Adipocyte (in vitro differentiated cells): ENCODE measurements around the gene ASIC4.

ENCODE experiments used
- DNase-seq: peaks from one replicate; pipeline ENCODE4 v3.0.0-alpha.2; 2015; ENCODE audit warnings: low read depth
- H3K27me3 ChIP-seq: replicated peaks from 2 replicates; pipeline ENCODE4 v1.7.0; 2013; ENCODE audit warnings: mild to moderate bottlenecking, low read length, moderate library complexity; ENCODE audit not compliant: control insufficient read depth, insufficient read depth
- H3K36me3 ChIP-seq: 2 replicates; pipeline ENCODE4 v1.7.0; 2013; ENCODE audit warnings: low read length, mild to moderate bottlenecking, moderate library complexity; ENCODE audit not compliant: control insufficient read depth, insufficient read depth, severe bottlenecking
- H3K4me1 ChIP-seq: 2 replicates; pipeline ENCODE4 v1.7.0; 2013; ENCODE audit warnings: mild to moderate bottlenecking, low read length, moderate library complexity; ENCODE audit not compliant: control insufficient read depth, insufficient read depth
- H3K4me3 ChIP-seq: 2 replicates; pipeline ENCODE4 v1.7.0; 2013; ENCODE audit warnings: mild to moderate bottlenecking, low read length, moderate library complexity
- H3K9ac ChIP-seq: 2 replicates; pipeline ENCODE4 v1.7.0; 2013; ENCODE audit warnings: mild to moderate bottlenecking, low read length, moderate library complexity
- H3K9me3 ChIP-seq: 2 replicates; pipeline ENCODE4 v1.7.0; 2013; ENCODE audit warnings: mild to moderate bottlenecking, low read length, moderate library complexity; ENCODE audit not compliant: control insufficient read depth

The ASIC4 gene

GRCh38 chr2:219541611-219542180, 27.4 kb downstream of the ASIC4 start:
- peak; percentile 81 for DNase-seq
- Histone ChIP-seq H3K4me3 (peak overlapping the region; percentile 89), H3K9ac (no peak overlapping the region), H3K4me1 (peaks cover 30% of the 10 kb centered on the region), H3K9me3 (no peaks in the 10 kb centered on the region), H3K36me3 (peaks cover 25% of the 10 kb centered on the region), H3K27me3 (no peaks in the 10 kb centered on the region)

DNA sequence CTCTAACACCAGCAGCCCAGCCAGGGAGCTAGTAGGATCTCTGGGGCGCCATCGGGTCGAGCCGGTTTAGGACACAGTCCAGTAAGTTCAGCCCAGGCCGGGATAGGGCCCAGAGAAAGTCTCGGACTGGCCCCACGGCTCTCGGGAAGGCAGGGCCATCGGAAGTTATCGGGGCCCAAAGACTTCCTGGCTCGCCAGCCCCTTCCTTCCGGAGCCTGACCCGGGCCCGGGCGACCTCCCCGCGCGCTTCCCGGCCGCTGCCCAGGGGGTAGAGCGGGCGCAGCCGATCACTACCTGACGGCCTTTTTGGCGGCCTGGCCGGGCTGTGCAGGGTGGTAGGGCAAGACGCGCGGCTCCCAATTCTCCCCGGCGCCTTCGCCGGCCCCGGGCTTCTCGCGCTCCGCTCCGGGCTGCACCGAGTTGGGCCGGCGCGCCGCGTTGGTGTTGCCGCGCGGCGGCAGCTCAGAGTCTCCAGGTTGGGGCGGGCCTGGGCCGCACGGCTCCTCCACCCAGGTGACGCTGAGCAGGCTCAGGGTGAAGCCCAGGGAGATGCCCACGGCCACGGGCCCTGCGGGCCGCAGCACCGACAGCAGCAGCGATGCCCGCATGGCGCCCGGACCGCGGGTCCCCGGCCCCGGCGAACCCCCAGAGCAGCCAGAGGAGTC, 28.8 kb downstream of the ASIC4 start:
- H3K27me3 ChIP-seq: no peaks in the 10 kb centered on the region
- no peaks in the 10 kb centered on the region for H3K9me3 ChIP-seq
- DNase-seq: peak; percentile 71
- H3K4me3 ChIP-seq: peak overlapping the region; percentile 89
- H3K36me3 ChIP-seq: peaks cover 25% of the 10 kb centered on the region
- peak overlapping the region; percentile 90 for H3K9ac ChIP-seq
- H3K4me1 ChIP-seq: peaks cover 28% of the 10 kb centered on the region

- Histone ChIP-seq H3K4me1 (peaks cover 20% of the 10 kb centered on the region), H3K9ac (peak within 1 kb of the TSS; percentile 90), H3K27me3 (no peaks in the 10 kb centered on the region), H3K36me3 (peaks cover 25% of the 10 kb centered on the region), H3K9me3 (no peaks in the 10 kb centered on the region), H3K4me3 (peak within 1 kb of the TSS; percentile 89)
- DNase-seq: peak; percentile 99
Observed at GRCh38 chr2:219543596-219544358, 29.5 kb downstream of the ASIC4 start, which contains the start of the genes CHPF and TMEM198. TSS of gene CHPF (minus strand) at chr2:219543809. CDS start at chr2:219543538, 271 bp downstream. TSS of gene TMEM198 (plus strand) at chr2:219544028. CDS start at chr2:219544728, 700 bp downstream.

- Histone ChIP-seq H3K4me3 (peak overlapping the region; percentile 89), H3K4me1 (peaks cover 17% of the 10 kb centered on the region), H3K27me3 (no peaks in the 10 kb centered on the region), H3K36me3 (peaks cover 18% of the 10 kb centered on the region), H3K9ac (peak overlapping the region; percentile 90), H3K9me3 (no peaks in the 10 kb centered on the region)
- no peak for DNase-seq
Observed at GRCh38 chr2:219544567-219544966, 30.3 kb downstream of the ASIC4 start.

GRCh38 chr2:219545295-219545942, 31.1 kb downstream of the ASIC4 start:
- peaks cover 17% of the 10 kb centered on the region for H3K4me1 ChIP-seq
- H3K4me3 ChIP-seq: no peak overlapping the region
- H3K9ac ChIP-seq: no peak overlapping the region
- peaks cover 10% of the 10 kb centered on the region for H3K36me3 ChIP-seq
- no peak for DNase-seq
- no peaks in the 10 kb centered on the region for H3K27me3 ChIP-seq
- H3K9me3 ChIP-seq: no peaks in the 10 kb centered on the region

GRCh38 chr2:219545943-219546352, 31.7 kb downstream of the ASIC4 start:
- no peak overlapping the region for H3K9ac ChIP-seq
- H3K27me3 ChIP-seq: no peaks in the 10 kb centered on the region
- H3K36me3 ChIP-seq: peaks cover 5% of the 10 kb centered on the region
- no peaks in the 10 kb centered on the region for H3K9me3 ChIP-seq
- DNase-seq: no peak
- peaks cover 17% of the 10 kb centered on the region for H3K4me1 ChIP-seq
- no peak overlapping the region for H3K4me3 ChIP-seq

GRCh38 chr2:219547621-219548020, 33.3 kb downstream of the ASIC4 start:
- DNase-seq: no peak
- H3K4me3 ChIP-seq: no peak overlapping the region

DNA sequence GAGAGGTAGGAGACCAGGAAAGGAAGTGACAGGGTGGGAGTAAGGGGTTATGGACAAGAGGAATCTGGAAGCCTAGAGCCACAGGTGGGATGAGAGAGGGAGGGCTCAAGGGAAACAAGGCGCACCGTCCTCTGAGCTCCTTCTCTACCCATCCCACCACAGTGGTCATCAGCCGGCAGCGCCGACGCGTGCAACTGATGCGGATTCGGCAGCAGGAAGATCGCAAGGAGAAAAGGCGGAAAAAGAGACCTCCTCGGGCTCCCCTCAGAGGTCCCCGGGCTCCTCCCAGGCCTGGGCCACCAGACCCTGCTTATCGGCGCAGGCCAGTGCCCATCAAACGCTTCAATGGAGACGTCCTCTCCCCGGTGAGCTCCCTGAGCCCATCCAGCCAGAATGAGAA, 34.7 kb downstream of the ASIC4 start:
- no peak overlapping the region for H3K9ac ChIP-seq
- H3K4me1 ChIP-seq: peaks cover 19% of the 10 kb centered on the region
- no peak for DNase-seq
- H3K36me3 ChIP-seq: no peaks in the 10 kb centered on the region
- H3K9me3 ChIP-seq: no peaks in the 10 kb centered on the region
- H3K4me3 ChIP-seq: no peak overlapping the region
- H3K27me3 ChIP-seq: no peaks in the 10 kb centered on the region

More at GRCh38 chr2:219547621-219548020, 33.3 kb downstream of the ASIC4 start:
- Histone ChIP-seq H3K9ac (no peak overlapping the region), H3K27me3 (no peaks in the 10 kb centered on the region), H3K4me1 (peaks cover 12% of the 10 kb centered on the region), H3K9me3 (no peaks in the 10 kb centered on the region), H3K36me3 (no peaks in the 10 kb centered on the region)

- Histone ChIP-seq H3K9me3 (no peaks in the 10 kb centered on the region), H3K27me3 (no peaks in the 10 kb centered on the region), H3K9ac (no peak overlapping the region), H3K36me3 (no peaks in the 10 kb centered on the region), H3K4me1 (peaks cover 14% of the 10 kb centered on the region), H3K4me3 (no peak overlapping the region)
- no peak for DNase-seq
Observed at GRCh38 chr2:219549619-219550018, 35.3 kb downstream of the ASIC4 start.

DNA sequence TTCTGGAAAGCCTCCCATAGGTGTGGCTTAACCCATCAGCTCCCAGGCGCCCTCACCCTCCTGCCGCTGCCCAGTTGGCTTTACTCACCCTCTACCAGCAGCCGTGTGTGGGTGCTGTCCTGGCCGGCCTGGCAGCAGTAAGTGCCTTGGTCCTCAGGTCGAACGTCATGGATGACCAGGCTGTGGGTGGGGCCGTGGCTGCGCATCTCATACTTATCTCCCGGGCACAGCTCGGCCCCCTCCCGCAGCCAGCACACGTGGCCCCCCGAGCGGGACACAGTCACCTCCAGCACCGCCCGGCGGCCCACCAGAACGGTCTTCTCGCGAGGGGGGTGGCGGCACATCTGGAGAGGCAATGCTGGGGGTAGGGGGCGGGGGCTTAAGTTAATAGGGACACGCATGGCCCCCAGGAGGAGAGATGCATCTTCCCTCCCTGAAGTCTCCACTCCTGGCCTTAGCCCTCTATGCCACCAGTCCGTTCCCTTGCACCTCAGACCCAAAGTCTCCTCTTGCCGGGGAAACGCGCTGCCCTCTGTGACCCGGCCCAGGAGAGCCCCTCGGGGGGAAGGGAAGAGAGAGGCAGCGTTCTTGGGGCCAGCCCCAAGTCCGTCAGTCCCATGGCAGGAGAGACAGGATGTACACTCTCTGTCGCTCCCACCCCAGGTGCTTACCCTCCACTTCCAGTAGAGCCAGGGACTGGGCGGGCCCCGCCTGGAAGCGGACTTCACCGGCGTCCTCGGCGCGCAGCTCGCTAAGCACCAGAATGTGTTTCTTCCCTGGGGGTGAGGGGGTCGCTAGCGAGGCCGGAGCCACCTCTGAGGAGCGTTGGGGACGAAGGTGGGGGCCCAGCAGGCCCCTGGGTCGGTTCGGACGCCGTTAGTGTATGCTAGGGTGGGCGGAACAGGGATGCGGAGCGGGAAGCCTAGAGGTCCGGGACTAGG, 37.4 kb downstream of the ASIC4 start:
- Histone ChIP-seq H3K4me3 (peak overlapping the region; percentile 81), H3K27me3 (no peaks in the 10 kb centered on the region), H3K4me1 (peaks cover 13% of the 10 kb centered on the region), H3K36me3 (no peaks in the 10 kb centered on the region), H3K9ac (peak overlapping the region; percentile 64), H3K9me3 (no peaks in the 10 kb centered on the region)
- DNase-seq: peak; percentile 43
